Transverse colon (tissue), 4 donors: Measurements from ENCODE around the gene RNF44. TPM values are rescaled to one million over a fixed set of nuclear protein-coding genes. Genes with fewer than 3 reads are reported as not detected.

ENCODE experiments used
- DNase-seq: peaks from one replicate; pipeline ENCODE4 v3.0.0-alpha.2; 2019
- H3K27ac ChIP-seq, 4 donors: fragments of 200-600 bp; sonication (generic); 2 replicates each; pipeline ENCODE4 v1.5.1; 2016 to 2018; ENCODE audit warnings: inconsistent platforms in 4 of 4
- H3K27me3 ChIP-seq: fragments of 200-600 bp; sonication (generic); 2 replicates; pipeline ENCODE4 v1.5.1; 2017; ENCODE audit warnings: inconsistent platforms
- H3K36me3 ChIP-seq, 4 donors: fragments of 200-600 bp; sonication (generic); 2 replicates each; pipeline ENCODE4 v1.5.1; 2017 to 2019; ENCODE audit warnings: inconsistent platforms in 4 of 4
- H3K4me1 ChIP-seq, 4 donors: fragments of 200-600 bp; sonication (generic); 2 replicates each; pipeline ENCODE4 v1.5.1; 2017 to 2020; ENCODE audit warnings: inconsistent platforms in 4 of 4
- H3K4me3 ChIP-seq, 4 donors: fragments of 200-600 bp; sonication (generic); 1 replicate in 1 of 4; 2 replicates in 3 of 4; pipeline versions ENCODE4 v1.5.1 to v1.6.1; 2017 to 2019; ENCODE audit warnings: inconsistent platforms in 4 of 4
- H3K9me3 ChIP-seq, 2 donors: fragments of 200-600 bp; sonication (generic); 2 replicates each; pipeline ENCODE4 v1.5.1; 2017 to 2019; ENCODE audit warnings: inconsistent platforms in 2 of 2
- EP300 ChIP-seq: sonication (generic); formaldehyde crosslinking; IDR thresholded peaks from one replicate; pipeline ENCODE4 v1.6.1; 2017; ENCODE audit warnings: antibody characterized with exemption, low read depth
- POLR2A ChIP-seq: fragments of 450-650 bp; IDR thresholded peaks from one replicate; pipeline ENCODE4 v1.6.1; 2016; ENCODE audit warnings: antibody characterized with exemption, mild to moderate bottlenecking, moderate library complexity
- POLR2AphosphoS5 ChIP-seq, 3 donors: sonication (generic); formaldehyde crosslinking; IDR thresholded peaks; one replicate each; pipeline ENCODE4 v1.6.1; 2016; ENCODE audit warnings: antibody characterized with exemption in 3 of 3
- WGBS, 2 donors: methylation state at CpG; one replicate each; pipeline ENCODE4 v1.1.5; 2018; ENCODE audit warnings: low coverage in 1 of 2; 5-methylcytosine and 5-hydroxymethylcytosine counted together
- in situ Hi-C, 4 donors: fragments of 200-750 bp; cut with MboI; loops; one replicate each; pipeline versions ENCODE4 v1.15.0 to v1.15.1; 2017; ENCODE audit warnings: low sequenced_read_pairs in 3 of 4, low pct_ligation_motif_present in 1 of 4, low pct_unique_long_range_greater_than_20kb in 1 of 4
- intact Hi-C: fragments of 100-400 bp; cut with DNase I; formaldehyde crosslinking; loops from one replicate; pipeline ENCODE4 v1.15.1; 2023; ENCODE audit warnings: low total_unique reads
- total RNA-seq, 4 donors: library from RNA; depleted of rRNA; stranded (reverse); fragments of >200 nt; gene quantifications; one replicate each; pipeline ENCODE4 v1.1.0, GENCODE V29; 2016
- TF ChIP-seq, protein P1 (sequence below), 5 experiments: fragments of 200-600 bp in 3 of 5; fragments of 450-650 bp in 2 of 5; sonication (generic) in 3 of 5; IDR thresholded peaks; 1 replicate in 2 of 5; 2 replicates in 3 of 5; pipeline ENCODE4 v1.5.1; 2016 to 2017; ENCODE audit warnings: antibody characterized with exemption in 5 of 5, inconsistent platforms in 3 of 5, mild to moderate bottlenecking in 2 of 5, moderate library complexity in 1 of 5

The RNF44 gene
- total RNA-seq, 4 donors from 2014 or later: 43.8 to 65.6 (median 54.8) TPM

GRCh38 chr5:176501333-176501732 lies 35.9 kb downstream of the RNF44 start:
- WGBS, 2 donors: 92 to 97% methylated on average over 1 of the region's 1 CpG
- in situ Hi-C loops: no loop called here
- intact Hi-C loops: no loop called here
- H3K4me3 ChIP-seq: no peak overlapping the region
- H3K27me3 ChIP-seq: no peaks in the 10 kb centered on the region
- H3K36me3 ChIP-seq: peaks cover 0 to 72% (median 32%) of the 10 kb centered on the region in 4 donors
- TF ChIP-seq POLR2AphosphoS5 (IDR thresholded peaks at IDR 0.05) (no peak), POLR2A (no peak), EP300 (no peak)
- H3K9me3 ChIP-seq: no peaks in the 10 kb centered on the region
- no peak overlapping the region for H3K27ac ChIP-seq
- DNase-seq: no peak
- no peaks in the 10 kb centered on the region for H3K4me1 ChIP-seq

DNA sequence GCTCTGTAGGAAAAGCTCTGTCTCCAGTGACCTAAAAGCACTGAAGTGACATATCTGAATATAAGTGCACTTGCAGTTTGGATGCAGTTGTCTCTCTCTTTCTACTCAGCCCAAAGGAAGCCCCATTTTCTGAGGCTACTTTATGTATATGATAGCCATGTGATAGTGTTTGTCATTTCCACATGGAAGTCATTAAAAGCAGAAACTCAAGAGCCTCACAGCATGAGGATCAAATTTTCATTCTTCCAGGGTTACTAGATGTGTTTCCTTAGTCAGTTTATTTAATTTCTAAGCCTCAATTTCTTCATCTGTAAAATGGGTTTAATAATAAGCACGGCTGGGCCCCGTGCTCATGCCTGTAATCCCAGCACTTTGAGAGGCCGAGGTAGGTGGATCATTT lies 36.7 kb downstream of the RNF44 start:
- no peak overlapping the region for H3K4me3 ChIP-seq
- H3K9me3 ChIP-seq: no peaks in the 10 kb centered on the region
- intact Hi-C loops (no loop called here), in situ Hi-C loops (no loop called here)
- H3K4me1 ChIP-seq: no peaks in the 10 kb centered on the region
- H3K27ac ChIP-seq: no peak overlapping the region
- no peaks in the 10 kb centered on the region for H3K27me3 ChIP-seq
- WGBS, 2 donors: 96 to 100% methylated on average over 3 of the region's 3 CpGs
- TF ChIP-seq EP300 (no peak), POLR2AphosphoS5 (IDR thresholded peaks at IDR 0.05) (no peak), POLR2A (no peak)
- TF ChIP-seq, protein P1, sequence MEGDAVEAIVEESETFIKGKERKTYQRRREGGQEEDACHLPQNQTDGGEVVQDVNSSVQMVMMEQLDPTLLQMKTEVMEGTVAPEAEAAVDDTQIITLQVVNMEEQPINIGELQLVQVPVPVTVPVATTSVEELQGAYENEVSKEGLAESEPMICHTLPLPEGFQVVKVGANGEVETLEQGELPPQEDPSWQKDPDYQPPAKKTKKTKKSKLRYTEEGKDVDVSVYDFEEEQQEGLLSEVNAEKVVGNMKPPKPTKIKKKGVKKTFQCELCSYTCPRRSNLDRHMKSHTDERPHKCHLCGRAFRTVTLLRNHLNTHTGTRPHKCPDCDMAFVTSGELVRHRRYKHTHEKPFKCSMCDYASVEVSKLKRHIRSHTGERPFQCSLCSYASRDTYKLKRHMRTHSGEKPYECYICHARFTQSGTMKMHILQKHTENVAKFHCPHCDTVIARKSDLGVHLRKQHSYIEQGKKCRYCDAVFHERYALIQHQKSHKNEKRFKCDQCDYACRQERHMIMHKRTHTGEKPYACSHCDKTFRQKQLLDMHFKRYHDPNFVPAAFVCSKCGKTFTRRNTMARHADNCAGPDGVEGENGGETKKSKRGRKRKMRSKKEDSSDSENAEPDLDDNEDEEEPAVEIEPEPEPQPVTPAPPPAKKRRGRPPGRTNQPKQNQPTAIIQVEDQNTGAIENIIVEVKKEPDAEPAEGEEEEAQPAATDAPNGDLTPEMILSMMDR (IDR thresholded peaks at IDR 0.05): no peak
- peaks cover 0 to 81% (median 36%) of the 10 kb centered on the region in 4 donors for H3K36me3 ChIP-seq
- no peak for DNase-seq

- no peak for DNase-seq
- Histone ChIP-seq H3K9me3 (no peaks in the 10 kb centered on the region), H3K27ac (no peak overlapping the region), H3K27me3 (no peaks in the 10 kb centered on the region), H3K36me3 (peaks cover 0 to 83% (median 37%) of the 10 kb centered on the region in 4 donors), H3K4me3 (no peak overlapping the region), H3K4me1 (no peaks in the 10 kb centered on the region)
- 95% methylated on average over 5 of the region's 5 CpGs for WGBS, 2 donors
- intact Hi-C loops (no loop called here), in situ Hi-C loops (no loop called here)
- no peak for TF ChIP-seq POLR2A
- TF ChIP-seq, protein P1 (IDR thresholded peaks at IDR 0.05): no peak
- TF ChIP-seq EP300: no peak
- no peak for TF ChIP-seq POLR2AphosphoS5 (IDR thresholded peaks at IDR 0.05)
Observed at GRCh38 chr5:176499273-176499672, 37.9 kb downstream of the RNF44 start.

DNA sequence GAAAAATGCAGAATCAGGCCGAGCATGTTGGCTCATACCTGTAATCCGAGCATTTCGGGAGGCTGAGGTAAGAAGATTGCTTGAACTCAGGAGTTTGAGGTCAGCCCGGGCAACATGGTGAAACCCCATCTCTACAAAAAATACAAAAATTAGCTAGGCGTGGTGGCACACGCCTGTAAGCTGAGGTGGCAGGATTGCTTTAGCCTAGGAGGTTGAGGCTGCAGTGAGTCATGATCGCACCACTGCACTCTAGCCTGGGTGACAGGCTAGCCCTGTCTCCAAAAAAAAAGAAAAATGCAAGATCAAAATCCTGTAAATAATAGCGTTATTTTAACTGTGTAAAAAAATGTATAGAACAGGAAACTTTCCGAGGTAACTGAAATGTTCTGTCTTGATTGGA lies 39.4 kb downstream of the RNF44 start:
- TF ChIP-seq POLR2A (no peak), EP300 (no peak)
- TF ChIP-seq, protein P1 (IDR thresholded peaks at IDR 0.05): no peak
- 88 to 95% methylated on average over 9 of the region's 9 CpGs for WGBS, 2 donors
- peaks cover 0 to 91% (median 42%) of the 10 kb centered on the region in 4 donors for H3K36me3 ChIP-seq

GRCh38 chr5:176492431-176492830 lies 44.8 kb downstream of the RNF44 start:
- H3K4me1 ChIP-seq: no peaks in the 10 kb centered on the region
- WGBS, 2 donors: 60 to 78% methylated on average over 3 of the region's 3 CpGs
- intact Hi-C loops (no loop called here), in situ Hi-C loops (no loop called here)
- H3K4me3 ChIP-seq: no peak overlapping the region
- H3K9me3 ChIP-seq: no peaks in the 10 kb centered on the region
- H3K36me3 ChIP-seq: peaks cover 0 to 83% (median 29%) of the 10 kb centered on the region in 4 donors
- no peaks in the 10 kb centered on the region for H3K27me3 ChIP-seq
- no peak overlapping the region for H3K27ac ChIP-seq
- TF ChIP-seq EP300: no peak
- TF ChIP-seq, protein P1 (IDR thresholded peaks at IDR 0.05): no peak
- TF ChIP-seq POLR2AphosphoS5 (IDR thresholded peaks at IDR 0.05): no peak
- TF ChIP-seq POLR2A: no peak
- no peak for DNase-seq

More for the DNA sequence above, 39.4 kb downstream of the RNF44 start:
- in situ Hi-C loops: no loop called here
- no peaks in the 10 kb centered on the region for H3K27me3 ChIP-seq
- H3K4me3 ChIP-seq: no peak overlapping the region
- DNase-seq: no peak
- no peaks in the 10 kb centered on the region for H3K4me1 ChIP-seq
- intact Hi-C loops: no loop called here
- no peaks in the 10 kb centered on the region for H3K9me3 ChIP-seq
- H3K27ac ChIP-seq: no peak overlapping the region
